UCSD-AML1 (cell line): ENCODE results near the gene LRRC8D.

ENCODE experiments used
- DNase-seq: peaks from one replicate; lab custom pipeline; 2025; ENCODE audit not compliant: unreplicated experiment; lab: John Stamatoyannopoulos, UW

The LRRC8D gene

GRCh38 chr1:89894210-89895201, 73.7 kb downstream of the LRRC8D start:
- no peak for DNase-seq

DNA sequence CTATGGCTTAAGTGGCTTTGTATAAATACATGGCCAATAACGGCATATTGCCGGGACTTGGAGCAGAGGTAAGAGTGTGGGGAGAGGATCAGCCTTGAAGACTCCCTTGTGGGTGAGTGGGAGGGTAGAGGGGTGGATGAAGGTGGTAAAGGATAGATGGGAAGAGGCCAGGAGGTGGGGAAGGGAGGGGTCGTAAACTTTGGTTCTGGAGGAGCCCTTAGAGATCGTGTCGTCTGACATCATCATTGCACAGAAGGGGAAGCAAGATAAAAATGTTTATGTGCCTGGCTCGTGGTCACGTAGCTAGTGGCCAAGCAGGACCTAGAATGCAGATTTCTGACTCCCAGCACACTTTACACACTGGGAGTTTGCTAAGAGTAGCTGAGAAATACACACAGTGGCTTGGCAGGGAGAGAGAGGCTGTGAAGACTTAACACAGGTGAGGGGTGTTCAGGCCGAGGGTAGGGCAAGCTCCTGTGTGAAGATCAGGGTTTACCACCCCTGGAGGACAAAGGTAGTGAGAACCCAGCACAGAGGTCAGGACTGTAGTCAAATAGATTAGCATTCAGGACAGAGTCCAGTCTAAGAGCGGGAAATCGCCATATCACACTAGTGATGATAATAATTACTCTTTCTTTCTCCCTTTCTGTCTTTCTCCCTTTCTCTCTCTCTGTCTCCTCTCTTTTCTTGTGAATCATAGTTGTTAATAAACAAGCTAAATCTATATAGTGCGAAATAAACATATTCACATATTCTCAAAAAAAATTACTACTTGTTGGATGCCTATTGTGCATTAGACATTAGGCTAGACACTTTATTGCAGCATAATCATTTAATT, 75.5 kb downstream of the LRRC8D start:
- DNase-seq: peak; percentile 28

DNA sequence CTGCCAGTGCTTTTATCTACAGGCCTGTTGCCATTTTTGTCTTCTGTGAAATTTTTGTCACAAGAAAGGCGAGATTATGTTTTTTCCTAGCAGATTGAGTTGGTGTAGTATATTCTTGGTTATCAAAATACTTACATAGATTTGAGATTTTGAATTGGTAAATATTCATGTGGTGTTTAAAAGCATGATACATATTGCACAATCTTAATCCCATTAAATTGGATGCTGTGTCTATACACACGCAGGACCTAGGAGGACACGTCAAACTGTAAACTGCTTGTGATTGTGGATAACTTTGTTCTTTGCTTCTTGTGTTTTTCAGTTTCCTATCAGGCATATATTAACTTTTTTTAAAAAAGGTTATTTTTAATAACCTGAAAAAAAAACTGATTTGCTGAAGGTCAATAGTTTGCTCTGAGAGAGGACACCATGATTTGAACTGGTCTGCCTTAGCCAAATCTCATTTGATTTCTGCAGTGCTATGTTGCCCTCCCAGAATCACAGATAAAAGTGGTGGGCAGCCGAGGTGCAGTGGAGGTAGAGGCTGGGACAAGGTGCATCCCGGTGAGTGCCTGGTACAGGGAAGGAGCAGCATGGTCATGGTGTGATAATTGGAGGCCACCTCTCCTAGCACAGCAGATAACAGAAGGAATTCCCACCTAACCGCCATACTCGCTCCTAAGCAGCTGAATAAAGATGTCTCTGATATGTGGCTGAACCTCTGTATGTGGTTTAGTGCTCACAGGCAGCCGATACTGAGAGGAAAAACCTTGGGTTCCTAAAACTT, 76.7 kb downstream of the LRRC8D start:
- no peak for DNase-seq

GRCh38 chr1:89898150-89898549, 77.3 kb downstream of the LRRC8D start:
- DNase-seq: no peak

- DNase-seq: no peak
Observed at GRCh38 chr1:89898695-89899470, 78.1 kb downstream of the LRRC8D start.

GRCh38 chr1:89900323-89900722, 79.5 kb downstream of the LRRC8D start:
- DNase-seq: no peak

DNA sequence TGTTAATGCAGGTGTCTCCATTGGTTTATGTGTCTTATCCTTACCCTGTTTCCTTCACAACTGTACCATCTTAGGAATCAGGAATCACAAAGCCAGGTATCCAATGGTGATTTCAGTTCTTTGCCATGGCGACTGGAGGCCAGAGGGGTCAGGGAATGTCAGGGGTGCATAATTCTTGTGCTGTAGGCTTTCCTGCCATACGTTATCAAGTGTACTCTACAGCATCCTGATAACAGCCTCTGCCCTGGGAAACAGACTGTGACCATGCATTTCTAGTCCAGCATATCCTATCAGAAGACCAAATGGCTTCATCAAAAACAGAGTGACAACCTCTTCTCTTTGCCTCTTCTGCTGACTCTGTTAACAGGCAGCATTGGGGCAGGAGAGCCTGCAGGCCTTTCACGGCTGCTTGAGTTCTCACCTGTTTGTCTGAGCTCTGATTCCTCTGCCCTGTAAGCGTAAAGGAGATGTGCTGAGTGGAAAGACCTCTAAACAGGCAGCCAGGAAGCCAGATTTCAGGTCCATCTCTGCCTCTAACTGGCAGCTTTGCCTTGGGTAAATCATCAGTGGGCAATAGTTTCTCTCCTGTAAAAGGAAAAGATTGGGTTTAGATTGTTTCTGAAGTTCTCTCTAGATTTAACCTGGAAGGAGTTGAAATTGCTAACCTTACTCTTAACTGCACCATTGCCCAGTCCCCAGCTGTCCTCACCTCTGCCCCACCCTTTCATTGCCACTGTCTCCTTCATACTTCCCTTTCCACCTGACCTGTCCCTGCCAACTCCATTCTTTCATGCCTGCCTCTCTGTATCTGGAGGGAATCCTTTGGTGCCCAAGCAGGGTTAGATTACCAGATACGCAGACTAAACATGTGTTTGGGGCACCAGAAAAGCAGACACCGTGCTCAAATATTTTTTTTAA, 80.2 kb downstream of the LRRC8D start:
- no peak for DNase-seq

DNA sequence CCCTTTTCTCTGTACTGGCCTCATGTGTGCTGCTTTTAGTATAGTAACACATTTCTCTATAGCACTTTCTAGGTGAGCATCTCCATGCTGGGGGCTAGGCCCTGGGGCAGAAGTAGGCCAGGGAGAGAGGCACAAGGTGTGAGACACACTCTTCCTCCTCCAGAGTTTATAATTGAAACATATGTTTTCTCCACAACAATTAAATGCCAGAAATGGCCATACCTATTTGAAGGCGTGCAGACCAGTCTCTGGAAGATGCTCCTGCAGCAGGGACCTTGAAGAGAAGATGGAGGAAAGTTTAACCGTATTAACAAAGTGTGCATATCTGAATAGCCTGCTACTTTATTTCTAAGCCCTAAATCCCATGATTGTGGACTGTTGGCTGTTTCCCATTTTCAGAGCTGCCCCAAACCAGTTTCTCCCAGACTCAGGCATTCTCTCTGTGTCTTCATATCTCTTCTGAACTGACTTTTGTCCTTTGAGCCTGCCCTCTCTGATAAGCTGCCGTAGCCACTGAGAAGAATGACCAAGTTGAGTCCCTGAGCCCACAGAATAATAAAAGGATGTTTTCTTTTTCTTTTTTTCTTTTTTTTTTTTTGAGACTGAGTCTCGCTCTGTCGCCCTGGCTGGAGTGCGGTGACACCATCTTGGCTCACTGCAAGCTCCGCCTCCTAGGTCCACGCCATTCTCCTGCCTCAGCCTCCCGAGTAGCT, 81.3 kb downstream of the LRRC8D start:
- DNase-seq: no peak

DNA sequence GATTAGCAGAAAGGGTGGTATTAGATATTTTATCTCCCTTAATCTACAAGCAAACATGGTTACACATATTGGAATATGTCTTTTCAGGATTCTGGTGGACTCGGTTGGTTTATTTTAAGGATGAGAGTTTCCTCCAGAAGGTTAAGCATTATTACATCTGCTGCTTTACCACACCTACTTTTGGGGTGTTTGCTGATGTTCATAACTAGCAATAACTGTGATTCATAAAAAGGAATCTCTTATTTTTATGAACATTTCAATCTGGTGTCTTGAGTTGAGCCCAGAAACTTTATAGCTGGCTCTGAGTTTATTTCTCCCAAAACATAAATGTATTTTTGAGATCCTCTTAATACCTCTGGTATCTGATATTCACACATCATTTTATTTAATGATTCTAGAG, 82.7 kb downstream of the LRRC8D start:
- no peak for DNase-seq

- DNase-seq: peak; percentile 42
Observed at GRCh38 chr1:89904219-89904980, 83.6 kb downstream of the LRRC8D start.

- no peak for DNase-seq
Observed at GRCh38 chr1:89905395-89906058, 84.7 kb downstream of the LRRC8D start.

GRCh38 chr1:89906088-89906487, 85.3 kb downstream of the LRRC8D start:
- DNase-seq: no peak

DNA sequence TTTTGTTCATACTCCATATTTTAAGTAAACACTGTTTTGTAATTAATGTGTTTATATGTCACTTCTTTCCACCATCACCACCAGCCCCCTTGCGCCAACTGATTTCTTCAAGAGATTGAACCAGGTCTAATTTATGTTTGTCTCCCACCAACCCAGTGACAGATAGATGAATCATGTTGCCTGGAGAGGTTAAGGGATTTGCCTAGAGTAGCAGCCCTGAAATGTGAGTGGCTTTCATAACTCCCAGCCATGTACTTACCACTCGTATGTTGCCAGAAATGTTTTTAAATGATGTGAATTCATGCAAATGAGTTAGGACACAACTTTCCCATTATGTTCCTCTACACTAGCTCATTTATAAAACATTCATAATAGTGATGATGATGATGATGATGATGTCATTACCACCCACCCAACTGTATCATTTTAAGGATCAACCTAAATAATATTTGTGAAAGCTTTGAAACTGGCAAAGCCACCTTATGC, 86.9 kb downstream of the LRRC8D start:
- no peak for DNase-seq

DNA sequence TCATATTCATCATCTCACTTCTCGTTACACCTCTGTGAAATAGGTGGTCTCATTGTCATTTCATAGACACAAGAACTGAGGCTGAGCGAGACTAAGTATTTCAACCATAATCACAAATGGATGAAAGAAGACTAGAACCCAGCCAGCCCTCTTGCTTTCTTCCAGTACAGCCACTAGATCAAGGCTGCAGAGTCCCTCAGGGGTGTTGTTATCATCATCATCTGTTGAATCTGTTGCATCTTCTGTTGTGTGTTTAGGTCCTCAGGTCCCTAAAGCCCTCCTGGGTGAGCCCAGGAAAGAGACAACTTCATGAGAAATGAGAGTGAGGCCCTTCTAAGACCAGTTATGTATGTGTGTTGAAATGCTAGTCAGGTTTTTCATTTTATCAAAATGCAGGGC, 87.4 kb downstream of the LRRC8D start:
- DNase-seq: no peak

DNA sequence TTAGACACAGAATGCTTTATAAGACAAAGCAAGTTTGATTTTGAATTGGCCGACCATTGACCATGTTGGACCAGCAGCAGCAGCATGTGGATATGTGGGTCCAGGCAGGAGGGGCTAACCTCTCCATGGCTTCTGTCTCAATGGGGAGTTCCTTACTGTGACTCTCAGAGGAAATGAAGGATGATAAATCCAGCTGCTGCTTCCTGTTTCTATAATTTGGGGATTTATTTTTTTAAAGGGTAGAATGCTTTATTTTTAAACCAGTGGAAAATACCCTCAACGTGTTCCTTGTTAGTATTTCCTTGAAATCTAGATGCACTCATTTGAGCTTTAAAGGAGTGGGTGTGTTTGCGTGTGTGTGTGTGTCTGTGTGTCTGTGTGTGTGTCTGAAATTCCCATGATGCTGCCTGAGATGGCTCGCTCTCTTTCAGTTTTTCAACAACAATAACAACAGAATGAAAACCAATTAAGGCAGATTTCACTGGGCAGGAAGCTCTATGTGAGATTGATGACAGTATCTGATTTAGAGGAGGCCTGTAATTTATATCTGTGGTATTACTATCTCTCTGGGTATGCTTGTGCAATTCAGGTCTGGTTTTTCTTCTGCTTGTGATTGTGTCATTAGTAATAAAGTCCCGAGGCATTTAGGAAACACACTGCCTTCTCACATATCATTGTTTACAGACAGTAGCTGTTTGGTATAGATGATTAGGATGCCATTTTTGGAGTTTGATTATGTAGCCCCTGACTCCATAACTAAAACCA, 88.0 kb downstream of the LRRC8D start:
- peak; percentile 22 for DNase-seq

- DNase-seq: no peak
Observed at GRCh38 chr1:89910268-89910667, 89.4 kb downstream of the LRRC8D start.
